GM21723 (cell line): Measurements from ENCODE around the gene F2RL2.
A peak's percentile ranks its signal among the peaks of the same experiment; 100 is the strongest.

Source experiments
- ATAC-seq: cut with Tn5 transposase; IDR thresholded peaks from one replicate; pipeline ENCODE4 v1.9.1; 2021; ENCODE audit warnings: mild to moderate bottlenecking, moderate library complexity; ENCODE audit not compliant: unreplicated experiment

F2RL2 gene

DNA sequence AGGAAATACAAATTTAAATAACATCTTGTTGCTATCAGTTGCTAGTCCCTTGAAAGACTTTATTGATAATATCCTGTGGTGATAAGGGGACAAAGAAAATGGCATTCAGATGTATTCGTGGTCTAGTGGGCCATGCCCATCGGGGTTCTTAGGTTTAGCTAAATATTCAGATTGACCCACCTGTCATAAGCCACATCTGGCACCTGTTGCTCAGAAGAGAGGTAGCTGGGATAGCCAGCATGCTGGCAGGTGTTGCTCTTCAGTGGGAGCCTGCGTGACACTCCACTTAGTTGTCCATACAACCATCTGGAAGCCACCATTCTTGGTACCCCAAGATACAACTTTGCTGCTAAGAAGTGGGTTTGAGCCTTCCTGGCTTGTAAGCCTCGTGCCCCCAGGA lies 36.7 kb downstream of the F2RL2 start:
- ATAC-seq = no peak

GRCh38 chr5:76585783-76586217 lies 37.4 kb downstream of the F2RL2 start:
- ATAC-seq = no peak

DNA sequence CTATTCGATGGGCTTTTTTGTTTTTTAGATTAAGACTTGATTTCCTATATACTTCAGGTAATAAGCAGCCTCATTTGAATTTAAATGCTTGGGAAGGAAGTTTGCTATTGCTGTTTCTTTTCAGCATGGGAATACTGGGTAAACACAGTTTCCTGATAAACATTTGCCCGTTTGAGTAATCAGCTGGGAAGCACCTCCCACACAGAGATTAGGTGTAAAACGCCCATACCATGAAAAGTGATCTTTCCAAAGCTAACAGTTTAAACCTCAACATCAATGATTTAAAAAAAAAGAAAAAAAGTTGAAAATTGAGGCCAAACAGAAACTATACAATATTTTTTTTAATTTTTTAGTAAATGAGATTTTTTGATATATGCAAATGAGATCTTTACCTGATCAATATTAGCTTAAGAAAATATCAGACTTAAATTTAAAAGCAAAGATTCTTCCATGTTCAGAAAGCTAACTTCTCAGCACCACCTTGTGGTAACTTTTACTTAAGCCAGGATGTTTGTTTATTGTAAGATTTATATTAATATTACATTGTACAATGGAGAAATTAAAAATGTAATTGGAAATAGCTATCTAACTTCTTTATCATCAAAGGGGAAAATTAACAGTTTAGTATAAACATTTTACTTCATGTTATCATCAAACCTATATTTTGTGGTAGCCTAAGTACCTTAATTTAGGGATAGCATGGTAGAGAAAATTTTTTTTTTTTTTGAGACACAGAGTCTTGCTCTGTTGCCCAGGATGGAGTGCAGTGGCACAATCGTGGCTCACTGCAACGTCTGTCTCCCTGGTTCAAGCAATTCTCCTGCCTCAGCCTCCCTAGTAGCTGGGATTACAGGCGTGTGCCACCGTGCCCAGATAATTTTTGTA lies 39.8 kb downstream of the F2RL2 start:
- no peak for ATAC-seq

- peak; percentile 93 for ATAC-seq
Observed at GRCh38 chr5:76582230-76583162, 40.7 kb downstream of the F2RL2 start.

GRCh38 chr5:76580981-76581380 lies 42.2 kb downstream of the F2RL2 start:
- ATAC-seq = no peak

DNA sequence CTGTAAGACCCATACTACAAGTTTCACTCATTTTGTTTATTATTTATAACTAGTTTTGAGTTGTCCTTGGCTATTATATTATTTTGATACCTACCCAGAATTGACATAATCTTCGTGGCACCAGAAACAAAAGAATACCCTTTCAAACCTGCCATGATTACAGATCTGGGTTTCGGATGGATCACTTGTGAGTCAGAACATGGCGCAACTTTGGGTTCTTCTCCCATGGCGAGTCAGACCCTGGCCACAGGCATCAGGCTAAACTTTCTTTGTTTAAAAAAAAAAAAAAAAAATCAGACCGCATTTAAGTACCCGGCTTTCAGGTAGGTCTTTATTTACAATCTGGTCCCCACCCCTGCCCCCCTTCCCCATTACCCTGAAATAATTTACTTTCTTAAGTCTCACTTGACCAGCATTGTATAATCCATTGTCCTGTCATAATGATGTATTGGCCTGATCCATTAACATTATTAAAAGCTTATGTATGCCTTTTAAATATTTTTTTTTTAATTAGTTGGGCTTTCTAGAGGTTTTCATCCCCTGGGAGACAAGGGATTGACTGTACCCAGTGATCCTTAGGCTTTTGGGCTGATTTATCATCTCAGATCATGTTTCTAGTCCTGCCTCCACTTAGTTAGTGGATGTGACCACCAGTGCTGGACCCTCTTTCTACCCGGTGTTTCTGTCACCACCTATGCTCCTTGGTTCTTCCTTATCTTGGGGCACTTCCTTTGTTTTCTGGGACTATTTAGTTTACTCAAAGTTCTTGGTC lies 43.9 kb downstream of the F2RL2 start:
- no peak for ATAC-seq

- no peak for ATAC-seq
Observed at GRCh38 chr5:76576996-76577395, 46.2 kb downstream of the F2RL2 start.

- ATAC-seq = no peak
Observed at GRCh38 chr5:76576450-76576849, 46.8 kb downstream of the F2RL2 start.

GRCh38 chr5:76571559-76571958 lies 51.6 kb downstream of the F2RL2 start:
- ATAC-seq = no peak

- no peak for ATAC-seq
Observed at GRCh38 chr5:76570153-76570552, 53.0 kb downstream of the F2RL2 start.
